GM18511 (cell line): ENCODE data around the gene SZT2.

Source experiments
- ATAC-seq: cut with Tn5 transposase; IDR thresholded peaks from one replicate; pipeline ENCODE4 v1.9.1; 2021; ENCODE audit warnings: mild to moderate bottlenecking, moderate library complexity; ENCODE audit not compliant: unreplicated experiment

Gene SZT2

GRCh38 chr1:43439781-43440180 lies 50.1 kb downstream of the SZT2 start:
- no peak for ATAC-seq

- ATAC-seq = no peak
Measured at GRCh38 chr1:43440358-43440757, 50.7 kb downstream of the SZT2 start.

- ATAC-seq = no peak
Measured at GRCh38 chr1:43441166-43441893, 51.6 kb downstream of the SZT2 start.

GRCh38 chr1:43441894-43442637 lies 52.4 kb downstream of the SZT2 start:
- no peak for ATAC-seq

GRCh38 chr1:43442756-43443155 lies 53.1 kb downstream of the SZT2 start:
- ATAC-seq = no peak

GRCh38 chr1:43443197-43443946 lies 53.7 kb downstream of the SZT2 start:
- ATAC-seq = no peak

- no peak for ATAC-seq
Measured at GRCh38 chr1:43444151-43444828, 54.6 kb downstream of the SZT2 start.

- no peak for ATAC-seq
Measured at GRCh38 chr1:43444836-43445235, 55.1 kb downstream of the SZT2 start.

- no peak for ATAC-seq
Measured at GRCh38 chr1:43445606-43446387, 56.1 kb downstream of the SZT2 start.

GRCh38 chr1:43446388-43446740 lies 56.7 kb downstream of the SZT2 start:
- no peak for ATAC-seq

GRCh38 chr1:43446881-43447835 lies 57.5 kb downstream of the SZT2 start:
- ATAC-seq = no peak

- no peak for ATAC-seq
Measured at GRCh38 chr1:43447891-43448708, 58.4 kb downstream of the SZT2 start.

- no peak for ATAC-seq
Measured at GRCh38 chr1:43448955-43449707, 59.4 kb downstream of the SZT2 start.

- ATAC-seq = no peak
Measured at GRCh38 chr1:43449708-43450069, 60.0 kb downstream of the SZT2 start.

- no peak for ATAC-seq
Measured at GRCh38 chr1:43450251-43450941, 60.7 kb downstream of the SZT2 start.

- ATAC-seq = no peak
Measured at GRCh38 chr1:43451157-43451591, 61.5 kb downstream of the SZT2 start.
